Stimulated activated naive B cell treated with anti-CD40 and anti-IgM and Interleukin-4, amounts not matched to agents 10 μg/mL and 1 μg/mL and 100 μg/mL, for 72 hours (primary cell): ENCODE measurements around the gene RWDD2A.
"Not testable (repeated sequence)": the region's sequence is repeated elsewhere in the genome, so short reads cannot be mapped to it uniquely, and the experiment has no call there.

Experiments used
- ATAC-seq, 2 donors: fragments of 150-1000 bp; cut with Tn5 transposase; replicated peaks; 2 replicates each; pipeline ENCODE4 v1.10.0; 2021; ENCODE audit warnings: moderate library complexity in 1 of 2
- DNase-seq: peaks from one replicate; pipeline ENCODE4 v3.0.0; 2021
- H3K27ac Mint-ChIP-seq: one replicate; pipeline ENCODE4 v1.8.0; 2022; ENCODE audit warnings: mild to moderate bottlenecking, mixed read lengths
- H3K27me3 Mint-ChIP-seq, 2 donors: one replicate each; pipeline ENCODE4 v1.8.0; 2022; ENCODE audit warnings: mixed read lengths in 2 of 2
- H3K36me3 Mint-ChIP-seq, 2 donors: one replicate each; pipeline ENCODE4 v1.8.0; 2022; ENCODE audit warnings: mixed read lengths in 2 of 2, mild to moderate bottlenecking in 1 of 2
- H3K4me1 Mint-ChIP-seq, 2 donors: one replicate each; pipeline ENCODE4 v1.8.0; 2022; ENCODE audit warnings: mixed read lengths in 2 of 2, mild to moderate bottlenecking in 1 of 2
- H3K4me3 Mint-ChIP-seq, 2 donors: one replicate each; pipeline ENCODE4 v1.8.0; 2022; ENCODE audit warnings: mild to moderate bottlenecking in 2 of 2, mixed read lengths in 2 of 2, moderate library complexity in 1 of 2
- H3K9me3 Mint-ChIP-seq, 2 donors: one replicate each; pipeline ENCODE4 v1.8.0; 2022; ENCODE audit warnings: mixed read lengths in 2 of 2, mild to moderate bottlenecking in 1 of 2

The RWDD2A gene

DNA sequence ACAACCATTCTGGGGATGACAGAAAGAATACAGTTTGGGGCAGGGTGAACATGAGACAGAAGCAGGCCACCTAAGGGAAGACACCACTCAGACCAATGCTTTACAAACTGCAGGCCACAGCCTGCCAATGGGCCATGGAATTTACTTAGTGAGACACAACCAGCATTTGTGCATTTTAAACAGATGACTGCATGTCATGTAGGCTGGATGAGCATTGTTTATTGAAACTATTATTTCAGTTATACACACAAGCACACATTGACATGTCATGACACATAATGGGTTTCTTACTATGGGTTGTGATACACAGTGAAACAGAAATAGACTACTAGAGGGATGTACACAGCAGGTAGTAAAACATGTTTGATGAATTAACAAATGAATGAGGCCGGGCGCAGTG lies 8.1 kb upstream of the RWDD2A start:
- no peaks in the 10 kb centered on the region for H3K27me3 Mint-ChIP-seq
- H3K4me1 Mint-ChIP-seq = peaks cover 0 to 5% of the 10 kb centered on the region in 2 donors
- H3K36me3 Mint-ChIP-seq = peaks cover 30 to 47% of the 10 kb centered on the region in 2 donors
- no peak overlapping the region for H3K4me3 Mint-ChIP-seq
- ATAC-seq = no peak
- peak overlapping the region; percentile 65 for H3K27ac Mint-ChIP-seq
- no peak for DNase-seq
- no peaks in the 10 kb centered on the region for H3K9me3 Mint-ChIP-seq

DNA sequence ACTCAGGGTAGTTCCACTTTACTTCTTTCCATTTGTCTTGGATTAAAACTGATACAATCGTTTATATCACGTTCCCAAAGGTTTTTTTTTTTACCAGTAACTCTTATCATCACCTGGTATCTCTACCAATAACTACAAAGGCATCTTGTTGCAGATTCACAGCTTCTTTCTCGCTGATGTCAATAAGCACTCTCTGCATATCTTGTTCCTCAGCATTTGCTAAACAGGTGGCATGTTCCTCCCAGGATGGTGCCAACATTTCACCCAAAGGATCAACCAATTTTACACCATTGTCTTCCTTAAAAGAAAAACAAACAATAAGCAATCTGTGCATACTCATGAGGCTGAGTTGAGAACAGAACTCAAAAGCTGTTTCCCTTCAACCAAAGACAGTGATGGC lies 4.7 kb upstream of the RWDD2A start:
- DNase-seq = no peak
- Mint-ChIP-seq H3K27me3 (no peaks in the 10 kb centered on the region), H3K36me3 (peaks cover 18 to 30% of the 10 kb centered on the region in 2 donors), H3K27ac (no peak overlapping the region), H3K9me3 (no peaks in the 10 kb centered on the region), H3K4me3 (no peak overlapping the region), H3K4me1 (peaks cover 5 to 18% of the 10 kb centered on the region in 2 donors)
- ATAC-seq = no peak

DNA sequence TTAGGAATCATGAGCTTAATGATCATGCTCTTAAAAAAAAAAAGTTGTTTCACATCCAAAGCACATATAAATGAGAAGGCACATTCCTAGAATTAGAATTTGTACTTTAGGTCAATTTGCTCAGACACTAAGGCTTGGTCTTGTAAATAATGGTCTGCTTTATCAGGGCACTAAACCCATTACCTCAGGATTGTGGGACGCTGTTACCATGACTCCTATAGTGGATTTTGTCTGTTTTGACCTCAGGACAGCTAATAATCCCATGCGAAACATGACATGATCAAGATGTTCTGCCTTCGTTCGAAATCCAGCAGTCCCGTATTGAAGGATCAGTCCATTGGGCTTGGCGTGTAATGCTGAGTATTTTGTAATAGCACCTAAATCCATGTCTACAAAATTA lies 2.5 kb upstream of the RWDD2A start:
- H3K9me3 Mint-ChIP-seq = no peaks in the 10 kb centered on the region
- H3K4me1 Mint-ChIP-seq = peaks cover 12 to 26% of the 10 kb centered on the region in 2 donors
- H3K27me3 Mint-ChIP-seq = no peaks in the 10 kb centered on the region
- no peak overlapping the region for H3K27ac Mint-ChIP-seq
- H3K4me3 Mint-ChIP-seq = no peak overlapping the region
- DNase-seq (no peak), ATAC-seq (no peak)
- H3K36me3 Mint-ChIP-seq = peaks cover 6 to 13% of the 10 kb centered on the region in 2 donors

DNA sequence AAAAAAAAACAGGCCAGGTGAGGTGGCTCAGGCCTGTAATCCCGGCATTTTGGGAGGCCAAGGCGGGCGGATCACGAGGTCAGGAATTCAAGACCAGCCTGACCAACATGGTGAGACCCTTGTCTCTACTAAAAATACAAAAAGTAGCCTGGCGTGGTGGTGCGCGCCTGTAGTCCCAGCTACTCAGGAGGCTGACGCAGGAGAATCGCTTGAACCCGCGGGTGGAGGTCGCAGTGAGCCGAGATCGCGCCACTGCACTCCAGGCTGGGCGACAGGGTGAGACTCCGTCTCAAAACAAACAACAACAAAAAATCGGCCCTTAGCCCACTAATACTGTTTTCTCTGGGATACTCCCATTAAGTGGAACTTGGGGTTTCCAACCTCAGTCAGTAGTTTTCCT lies 1.2 kb upstream of the RWDD2A start:
- not testable (repeated sequence) for ATAC-seq, DNase-seq, H3K9me3 Mint-ChIP-seq, H3K27ac Mint-ChIP-seq, H3K27me3 Mint-ChIP-seq
- H3K4me3 Mint-ChIP-seq = peak overlapping the region; percentile 92 to 96
- peaks cover 2 to 11% of the 10 kb centered on the region in 2 donors for H3K36me3 Mint-ChIP-seq
- peaks cover 13 to 26% of the 10 kb centered on the region in 2 donors for H3K4me1 Mint-ChIP-seq

DNA sequence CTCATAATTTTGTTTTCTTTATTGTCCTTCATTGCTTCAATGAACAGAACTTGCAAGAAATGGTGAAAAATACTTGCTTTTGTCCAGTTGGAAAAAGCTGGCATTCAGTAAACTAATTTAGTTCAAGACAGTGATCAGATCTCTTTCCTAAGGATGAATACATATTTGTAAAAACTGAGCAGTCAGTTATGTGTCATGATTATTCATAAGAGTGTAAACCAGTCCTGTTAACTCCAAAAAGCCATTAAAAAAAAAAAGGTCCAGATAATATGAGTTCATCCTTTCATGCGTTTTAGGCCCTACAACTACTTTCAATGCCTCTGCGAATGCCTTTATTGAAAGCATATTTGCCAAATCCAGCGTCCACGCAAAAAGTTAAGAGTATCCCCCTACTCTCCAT lies 701 bp upstream of the RWDD2A start:
- H3K27me3 Mint-ChIP-seq = no peaks in the 10 kb centered on the region
- peak overlapping the region; percentile 92 to 96 for H3K4me3 Mint-ChIP-seq
- H3K4me1 Mint-ChIP-seq = peaks cover 13 to 26% of the 10 kb centered on the region in 2 donors
- DNase-seq (no peak), ATAC-seq (no peak)
- peaks cover 2 to 11% of the 10 kb centered on the region in 2 donors for H3K36me3 Mint-ChIP-seq
- H3K9me3 Mint-ChIP-seq = no peaks in the 10 kb centered on the region
- peak overlapping the region; percentile 96 for H3K27ac Mint-ChIP-seq

DNA sequence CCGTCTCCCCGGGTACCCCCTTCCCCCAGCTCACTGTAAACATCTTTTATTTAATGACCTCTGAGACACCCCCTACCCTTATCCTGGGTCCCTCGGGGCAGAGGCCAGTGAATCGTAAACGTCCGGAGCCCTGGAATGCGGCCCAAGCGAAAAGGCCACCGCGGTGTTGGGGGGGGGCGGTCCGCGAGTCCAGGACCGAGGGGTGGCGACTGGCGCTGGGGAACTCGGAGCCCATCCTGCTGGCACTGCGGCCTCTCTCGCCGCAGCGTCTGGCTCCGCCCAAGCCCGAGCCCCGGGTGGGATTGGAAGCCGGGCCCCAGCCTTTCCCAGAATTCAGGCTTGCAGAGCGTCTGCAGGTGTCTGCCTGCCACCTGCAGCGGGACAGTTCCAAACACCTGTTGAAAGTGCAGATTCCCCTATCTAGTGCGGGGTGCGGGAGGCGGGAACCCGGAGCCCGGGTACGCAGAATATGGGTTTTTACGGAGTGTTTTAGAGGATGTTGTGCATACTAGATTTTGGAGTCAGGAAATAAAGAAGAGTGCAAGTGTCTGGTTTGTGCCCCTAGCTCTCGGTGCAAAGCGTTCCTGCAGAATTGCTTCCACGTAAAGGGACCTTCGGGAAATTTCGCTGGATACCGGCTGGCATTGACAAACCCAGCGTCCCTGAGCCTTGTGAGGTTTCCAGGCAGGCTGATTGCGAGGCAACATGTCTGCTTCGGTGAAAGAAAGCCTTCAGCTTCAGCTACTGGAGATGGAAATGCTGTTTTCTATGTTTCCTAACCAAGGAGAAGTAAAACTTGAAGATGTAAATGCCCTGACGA lies 800 bp downstream of the RWDD2A start:
- ATAC-seq (peak; percentile 17 to 22), DNase-seq (no peak)
- H3K36me3 Mint-ChIP-seq = peaks cover 2 to 11% of the 10 kb centered on the region in 2 donors
- peaks cover 13 to 29% of the 10 kb centered on the region in 2 donors for H3K4me1 Mint-ChIP-seq
- H3K27me3 Mint-ChIP-seq = no peaks in the 10 kb centered on the region
- H3K27ac Mint-ChIP-seq = peak overlapping the region; percentile 9
- no peaks in the 10 kb centered on the region for H3K9me3 Mint-ChIP-seq
- peak overlapping the region; percentile 92 to 96 for H3K4me3 Mint-ChIP-seq

DNA sequence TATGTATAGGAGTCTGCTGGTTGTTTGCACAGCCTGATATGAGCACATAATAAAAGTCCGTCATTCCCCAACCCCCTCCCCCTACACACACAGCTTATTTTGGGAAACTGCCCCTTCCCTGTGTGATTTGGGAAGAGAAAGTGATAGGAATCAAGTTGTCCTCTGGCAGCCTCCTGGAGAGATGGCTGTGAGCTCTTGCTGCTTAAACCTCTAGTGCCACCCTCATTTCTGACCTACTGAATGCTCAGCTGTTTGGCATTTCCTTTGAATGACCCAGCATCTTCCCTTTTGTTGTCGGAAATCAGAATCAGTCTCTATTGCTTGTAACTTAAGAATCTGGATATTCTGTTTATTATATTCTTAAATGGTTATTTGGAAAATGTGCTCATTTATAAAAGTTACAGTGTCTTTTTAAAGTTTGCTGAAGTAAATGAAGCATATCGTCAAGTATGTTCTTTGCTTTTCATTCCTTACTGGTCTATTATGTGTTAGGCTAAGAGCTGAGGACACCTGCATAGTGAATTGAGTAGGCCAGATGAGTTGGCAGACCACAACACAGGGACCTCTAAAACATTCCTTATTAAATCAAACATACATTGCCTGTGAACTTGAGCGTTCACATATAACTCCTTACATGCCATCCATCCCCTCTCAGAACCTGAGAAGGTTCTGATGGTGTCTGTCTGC lies 5.5 kb downstream of the RWDD2A start:
- H3K4me1 Mint-ChIP-seq = peaks cover 12 to 21% of the 10 kb centered on the region in 2 donors
- peaks cover 0 to 2% of the 10 kb centered on the region in 2 donors for H3K36me3 Mint-ChIP-seq
- H3K4me3 Mint-ChIP-seq = no peak overlapping the region
- H3K9me3 Mint-ChIP-seq = no peaks in the 10 kb centered on the region
- H3K27me3 Mint-ChIP-seq = no peaks in the 10 kb centered on the region
- ATAC-seq = no peak
- DNase-seq = no peak
- no peak overlapping the region for H3K27ac Mint-ChIP-seq

DNA sequence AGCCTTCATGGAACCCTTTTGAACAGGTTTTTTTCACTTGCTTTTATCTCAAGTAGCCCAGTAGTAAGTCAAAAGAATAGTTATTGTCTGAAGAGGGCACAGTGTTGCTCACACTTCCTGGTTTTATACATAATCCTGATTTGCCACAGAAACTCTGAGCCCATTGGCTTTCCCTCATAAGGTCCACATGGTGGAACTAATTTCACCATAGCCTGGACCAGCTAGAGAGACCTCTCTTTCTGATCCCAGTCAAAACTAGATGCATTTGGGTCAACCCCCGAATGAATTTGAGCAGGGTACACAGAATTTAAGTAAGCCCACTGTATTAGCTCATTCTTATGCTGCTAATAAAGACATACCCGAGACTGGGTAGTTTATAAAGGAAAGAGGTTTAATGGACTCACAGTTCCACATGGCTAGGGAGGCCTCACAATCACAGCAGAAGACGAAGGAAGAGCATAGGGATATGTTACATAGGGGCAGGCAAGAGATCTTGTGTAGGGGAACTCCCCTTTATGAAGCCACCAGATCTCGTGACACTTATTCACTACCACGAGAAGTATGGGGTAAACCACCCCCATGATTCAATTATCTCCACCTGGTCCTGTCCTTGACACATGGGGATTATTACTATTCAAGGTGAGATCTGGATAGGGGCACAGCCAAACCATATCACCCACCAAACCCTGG lies 6.2 kb downstream of the RWDD2A start:
- no peak overlapping the region for H3K4me3 Mint-ChIP-seq
- no peak overlapping the region for H3K27ac Mint-ChIP-seq
- DNase-seq (no peak), ATAC-seq (peak; percentile 55 to 77)
- peaks cover 8 to 15% of the 10 kb centered on the region in 2 donors for H3K4me1 Mint-ChIP-seq
- peaks cover 0 to 2% of the 10 kb centered on the region in 2 donors for H3K36me3 Mint-ChIP-seq
- H3K27me3 Mint-ChIP-seq = no peaks in the 10 kb centered on the region
- H3K9me3 Mint-ChIP-seq = no peaks in the 10 kb centered on the region

DNA sequence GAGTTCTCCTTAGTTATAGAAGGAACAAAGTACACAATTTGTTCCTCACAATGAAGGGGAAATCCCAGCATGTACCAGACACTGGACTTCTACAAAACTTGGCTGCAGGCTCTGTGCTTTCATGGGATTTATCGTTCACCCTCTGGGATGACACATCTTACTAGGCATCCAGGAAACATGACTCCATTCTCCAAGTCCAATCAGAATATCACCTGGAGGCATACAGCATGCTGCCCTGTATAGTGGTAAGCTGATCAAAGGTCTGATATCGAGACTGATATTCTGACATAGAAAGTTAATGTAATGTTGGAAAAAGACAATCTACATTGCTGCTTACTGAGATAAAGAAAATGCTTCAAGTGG lies 6.7 kb downstream of the RWDD2A start:
- H3K27me3 Mint-ChIP-seq = no peaks in the 10 kb centered on the region
- H3K4me3 Mint-ChIP-seq = no peak overlapping the region
- peaks cover 6 to 12% of the 10 kb centered on the region in 2 donors for H3K4me1 Mint-ChIP-seq
- no peak for ATAC-seq
- H3K9me3 Mint-ChIP-seq = no peaks in the 10 kb centered on the region
- H3K27ac Mint-ChIP-seq = no peak overlapping the region
- H3K36me3 Mint-ChIP-seq = peaks cover 0 to 2% of the 10 kb centered on the region in 2 donors
- no peak for DNase-seq

DNA sequence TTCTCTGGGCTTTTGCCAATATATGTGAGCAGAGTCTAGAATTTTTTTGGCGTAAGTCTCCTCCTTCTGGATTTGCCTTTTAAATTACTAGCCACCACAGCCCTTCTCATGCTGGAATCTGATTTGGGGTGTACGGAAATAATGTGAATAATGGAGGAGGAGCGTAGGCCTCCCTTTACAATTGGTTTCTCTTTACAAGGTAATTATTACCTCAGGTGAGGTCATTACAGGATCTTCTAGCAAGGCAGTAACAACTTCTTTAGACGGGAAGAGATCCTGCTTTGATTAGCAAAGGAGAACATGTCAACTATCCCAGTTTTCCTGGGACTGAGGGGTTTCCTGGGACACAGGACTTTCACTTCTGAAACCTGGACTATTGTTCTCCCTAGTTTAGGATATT lies 8.9 kb downstream of the RWDD2A start:
- DNase-seq = no peak
- H3K4me1 Mint-ChIP-seq = peaks cover 4 to 12% of the 10 kb centered on the region in 2 donors

DNA sequence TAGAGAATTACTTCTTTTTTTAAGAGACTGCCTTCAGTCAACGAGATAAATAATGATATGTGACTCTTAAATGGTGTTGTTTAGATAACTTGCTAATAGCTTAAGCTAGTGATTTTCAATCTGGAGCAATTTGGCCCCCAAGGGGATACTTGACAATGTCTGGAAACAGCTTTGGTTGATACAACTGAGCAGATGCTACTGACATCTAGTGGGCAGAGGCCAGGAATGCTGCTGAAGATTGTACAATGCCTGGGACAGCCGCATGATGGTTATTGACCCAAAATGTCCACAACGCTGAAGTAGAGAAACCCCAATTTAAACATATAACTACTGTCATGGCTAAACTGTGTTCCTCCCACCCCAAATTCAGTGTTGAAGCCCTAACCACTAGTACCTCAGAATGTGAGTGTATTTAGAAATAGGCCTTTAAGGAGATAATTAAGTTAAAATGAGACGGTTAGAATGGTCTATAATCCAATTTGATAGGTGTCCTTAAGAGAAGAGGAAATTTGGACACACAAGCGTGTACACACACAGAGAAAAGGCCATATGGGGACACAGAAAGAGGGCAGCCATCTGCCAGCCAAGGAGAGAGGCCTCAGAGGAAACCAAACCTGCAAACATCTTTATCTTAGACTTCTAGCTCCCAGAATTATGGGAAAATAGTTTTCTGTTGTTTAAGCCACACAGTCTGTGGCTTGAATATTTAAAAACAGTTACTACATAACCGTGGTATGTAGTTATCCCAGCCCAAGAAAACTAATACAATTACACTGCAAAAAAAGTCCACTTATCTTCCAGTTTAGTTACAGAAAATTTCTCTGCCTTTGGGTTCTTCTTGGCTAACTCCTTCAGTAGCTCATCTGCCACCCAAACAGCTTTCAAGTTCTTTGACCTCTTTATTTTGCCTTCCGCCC lies 22.2 kb downstream of the RWDD2A start:
- H3K27ac Mint-ChIP-seq = no peak overlapping the region

More for the DNA sequence above, 8.9 kb downstream of the RWDD2A start:
- peaks cover 8 to 10% of the 10 kb centered on the region in 2 donors for H3K27me3 Mint-ChIP-seq
- H3K36me3 Mint-ChIP-seq = no peaks in the 10 kb centered on the region
- no peak overlapping the region for H3K27ac Mint-ChIP-seq
- H3K4me3 Mint-ChIP-seq = no peak overlapping the region
- no peak for ATAC-seq
- peaks cover 0 to 2% of the 10 kb centered on the region in 2 donors for H3K9me3 Mint-ChIP-seq

DNA sequence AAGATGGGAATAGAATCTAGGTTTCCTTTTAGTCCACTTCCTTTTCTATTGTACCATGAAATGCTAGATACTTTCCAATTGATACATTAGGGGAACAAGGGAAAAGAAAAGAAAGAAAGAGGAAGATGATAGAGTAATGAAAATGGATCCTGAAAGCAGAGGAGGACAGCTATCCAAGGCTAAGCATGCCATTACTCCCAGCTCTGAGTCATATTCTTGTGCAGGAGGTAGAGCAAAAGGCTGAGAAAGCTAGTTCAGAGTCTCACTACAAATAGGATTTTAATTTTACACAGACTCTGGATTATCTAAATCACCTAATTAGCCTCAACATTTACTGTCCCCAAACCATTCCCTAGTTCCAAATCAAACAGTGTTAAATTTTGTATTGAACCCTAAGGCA lies 23.6 kb downstream of the RWDD2A start:
- no peak overlapping the region for H3K4me3 Mint-ChIP-seq
- H3K9me3 Mint-ChIP-seq = no peaks in the 10 kb centered on the region
- H3K27ac Mint-ChIP-seq = no peak overlapping the region
- no peak for ATAC-seq
- DNase-seq = no peak
- no peaks in the 10 kb centered on the region for H3K36me3 Mint-ChIP-seq
- no peaks in the 10 kb centered on the region for H3K4me1 Mint-ChIP-seq
- H3K27me3 Mint-ChIP-seq = peaks cover 18 to 30% of the 10 kb centered on the region in 2 donors

More for the DNA sequence above, 22.2 kb downstream of the RWDD2A start:
- Mint-ChIP-seq H3K4me3 (no peak overlapping the region), H3K4me1 (no peaks in the 10 kb centered on the region), H3K27me3 (peaks cover 20 to 29% of the 10 kb centered on the region in 2 donors), H3K36me3 (no peaks in the 10 kb centered on the region), H3K9me3 (no peaks in the 10 kb centered on the region)
- DNase-seq (peak; percentile 40), ATAC-seq (peak; percentile 97 to 99)

DNA sequence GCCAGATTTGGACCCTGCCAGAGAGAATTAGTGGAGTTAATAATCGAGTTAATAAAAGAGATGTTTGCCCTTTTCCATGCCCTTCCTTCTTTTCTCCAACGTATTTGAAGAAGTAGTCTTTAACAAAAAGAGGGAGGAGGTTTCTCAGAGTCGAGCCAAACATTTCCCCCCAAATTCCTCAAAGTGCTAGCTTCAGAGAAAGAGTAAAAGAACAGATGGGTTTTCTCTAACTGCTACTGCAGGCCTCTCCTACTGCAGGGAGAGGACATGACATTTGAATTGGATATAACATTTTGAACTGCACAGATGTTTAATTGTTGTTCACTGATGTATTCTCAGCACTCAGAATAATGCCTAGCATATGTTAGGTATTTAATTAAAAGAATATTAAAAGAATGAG lies 25.5 kb downstream of the RWDD2A start:
- DNase-seq = no peak
- Mint-ChIP-seq H3K27ac (no peak overlapping the region), H3K36me3 (no peaks in the 10 kb centered on the region), H3K4me1 (no peaks in the 10 kb centered on the region), H3K4me3 (no peak overlapping the region), H3K9me3 (no peaks in the 10 kb centered on the region), H3K27me3 (peaks cover 13 to 24% of the 10 kb centered on the region in 2 donors)
- no peak for ATAC-seq
